HG03378 (cell line): Measurements from ENCODE around the gene DDIT4.
"Not testable (repeated sequence)": the region's sequence is repeated elsewhere in the genome, so short reads cannot be mapped to it uniquely, and the experiment has no call there.

Experiments used
- ATAC-seq: cut with Tn5 transposase; IDR thresholded peaks from one replicate; pipeline ENCODE4 v1.9.1; 2021; ENCODE audit warnings: mild to moderate bottlenecking, moderate library complexity; ENCODE audit not compliant: unreplicated experiment

Gene DDIT4

DNA sequence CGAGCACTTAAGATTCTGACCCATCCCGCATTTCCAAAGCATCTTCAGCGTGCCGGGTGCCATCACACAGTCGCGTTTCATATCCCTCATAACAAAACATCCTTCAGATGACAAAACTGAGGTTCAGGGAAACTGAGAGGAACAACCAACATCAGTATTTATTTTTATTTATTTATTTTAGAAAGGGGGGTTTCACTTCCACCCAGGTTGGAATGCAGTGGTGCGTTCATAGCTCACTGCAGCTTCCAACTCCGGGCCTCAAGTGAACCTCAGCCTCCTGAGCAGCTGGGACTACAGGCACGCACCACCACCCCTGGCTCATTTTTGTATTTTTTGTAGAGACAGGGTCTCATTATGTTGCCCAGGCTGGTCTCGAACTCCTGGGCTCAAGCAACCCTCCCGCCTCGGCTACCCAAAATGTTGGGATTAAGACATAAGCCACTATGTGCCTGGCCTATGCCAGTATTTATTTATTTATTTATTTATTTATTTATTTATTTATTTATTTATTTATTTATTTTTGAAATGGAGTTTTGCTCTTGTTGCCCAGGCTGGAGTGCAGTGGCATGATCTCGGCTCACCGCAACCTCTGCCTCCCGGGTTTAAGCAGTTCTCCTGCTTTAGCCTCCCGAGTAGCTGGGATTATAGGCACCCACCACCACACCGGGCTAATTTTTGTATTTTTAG, 24.4 kb upstream of the DDIT4 start:
- ATAC-seq: not testable (repeated sequence)

- ATAC-seq: no peak
Measured at GRCh38 chr10:72250666-72251065, 23.1 kb upstream of the DDIT4 start.

DNA sequence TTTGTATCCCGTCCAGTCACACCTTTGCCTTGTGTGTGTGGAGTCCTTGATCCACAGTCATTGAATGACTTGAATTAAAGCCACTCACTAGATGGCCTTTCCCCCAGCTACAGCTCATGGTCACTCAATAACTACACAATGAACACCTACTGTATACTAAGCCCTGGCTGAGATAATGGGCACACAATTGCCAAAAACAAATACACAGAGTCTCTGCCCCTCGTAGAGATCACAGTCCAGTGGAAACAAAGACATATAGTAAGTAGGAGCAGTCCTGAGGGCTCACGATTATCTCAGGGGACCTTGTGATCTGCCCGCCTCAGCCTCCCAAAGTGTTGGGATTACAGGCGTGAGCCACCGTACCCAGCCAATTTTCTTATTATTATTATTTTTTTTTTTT, 22.1 kb upstream of the DDIT4 start:
- ATAC-seq: no peak

DNA sequence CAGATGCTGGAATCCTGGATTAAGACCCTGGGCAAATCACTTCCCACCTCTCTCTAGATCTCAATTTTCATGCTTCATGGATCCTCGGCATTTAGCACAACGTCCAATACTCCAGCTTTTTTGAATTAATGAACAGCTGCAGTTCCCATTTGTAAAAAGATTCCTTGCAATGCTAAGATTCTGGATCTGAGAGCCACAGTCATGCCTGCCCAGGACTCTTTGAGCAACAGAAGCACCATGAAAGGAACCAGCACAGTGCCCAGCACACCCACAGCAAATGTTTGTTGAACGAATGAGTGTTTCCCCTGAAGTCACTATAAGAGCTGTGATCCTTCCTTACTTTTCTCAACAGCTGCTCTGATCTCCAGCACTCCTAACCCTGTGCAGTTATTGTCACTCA, 20.8 kb upstream of the DDIT4 start:
- ATAC-seq: no peak

DNA sequence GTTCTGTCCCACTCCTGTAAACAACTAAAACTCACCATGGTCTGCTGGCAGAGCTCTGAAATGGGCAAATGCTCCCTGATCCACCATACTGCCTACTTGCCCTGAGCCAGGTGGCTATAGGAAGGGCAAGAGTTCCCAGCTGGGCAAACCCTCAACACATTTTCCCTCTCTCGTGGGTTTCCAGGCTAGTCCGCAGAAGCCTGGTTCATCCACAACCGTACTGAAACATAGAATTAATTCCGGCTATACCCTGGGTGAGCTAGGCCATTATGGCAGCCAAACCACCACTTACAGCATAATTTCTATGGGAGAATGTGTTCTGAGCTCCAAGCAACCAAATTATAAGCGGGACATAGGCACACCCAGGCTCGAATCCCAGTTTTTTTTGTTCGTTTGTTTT, 20.1 kb upstream of the DDIT4 start:
- ATAC-seq: no peak

- no peak for ATAC-seq
Measured at GRCh38 chr10:72254813-72255568, 18.7 kb upstream of the DDIT4 start.

GRCh38 chr10:72255977-72256729, 17.6 kb upstream of the DDIT4 start:
- ATAC-seq: no peak

DNA sequence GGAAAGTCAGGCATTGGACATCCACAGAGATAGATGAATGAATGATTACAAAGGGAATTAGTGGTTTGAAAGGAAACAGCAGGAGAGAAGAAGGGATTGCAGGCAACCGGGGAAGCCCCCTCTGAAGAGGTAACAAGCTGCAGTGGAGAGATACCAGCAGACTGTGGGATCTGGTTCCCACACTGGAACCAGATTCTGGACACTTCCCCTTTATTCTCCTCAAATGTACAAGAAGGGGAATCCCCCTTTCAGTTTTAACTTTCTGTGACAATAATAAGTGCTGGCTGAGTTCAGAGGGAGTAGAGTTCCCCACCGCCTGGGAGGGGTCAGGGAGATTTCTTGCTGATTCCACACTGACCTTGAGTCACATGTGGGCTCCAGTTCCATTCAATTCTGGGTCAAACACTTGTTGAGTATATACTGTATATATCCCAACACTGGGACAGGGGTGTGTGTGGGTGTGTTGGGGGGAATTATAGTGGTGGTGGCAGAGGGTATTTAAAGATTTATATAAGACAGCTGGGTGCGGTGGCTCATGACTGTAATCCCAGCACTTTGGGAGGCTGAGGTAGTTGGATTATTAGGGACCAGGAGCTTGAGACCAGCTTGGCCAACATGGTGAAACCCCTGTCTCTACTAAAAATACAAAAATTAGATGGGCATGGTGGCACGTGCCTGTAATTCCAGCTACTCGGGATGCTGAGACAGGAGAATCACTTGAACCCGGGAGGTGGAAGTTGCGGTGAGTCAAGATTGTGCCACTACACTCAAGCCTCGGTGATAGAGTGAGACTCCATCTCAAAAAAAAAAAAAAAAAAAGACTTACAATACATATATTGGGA, 16.5 kb upstream of the DDIT4 start:
- ATAC-seq: no peak

DNA sequence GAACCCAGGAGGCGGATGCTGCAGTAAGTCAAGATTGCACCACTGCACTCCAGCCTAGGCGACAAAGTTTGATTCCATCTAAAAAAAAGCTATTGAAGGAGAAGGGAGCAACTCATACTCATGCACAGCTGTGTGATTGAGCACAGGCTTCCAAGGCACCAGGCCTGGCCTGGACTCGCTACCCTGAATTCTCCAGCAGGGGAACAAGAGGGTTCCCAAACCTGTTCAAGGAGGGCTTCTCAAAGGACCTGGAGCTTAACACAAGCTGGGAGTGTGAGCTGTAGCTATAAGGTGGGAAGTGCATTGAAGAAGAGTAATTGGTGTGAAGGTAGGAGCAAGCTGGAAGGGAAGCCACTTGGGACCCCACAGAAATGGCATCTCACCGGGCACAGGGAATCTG, 15.1 kb upstream of the DDIT4 start:
- no peak for ATAC-seq

GRCh38 chr10:72259491-72260238, 14.1 kb upstream of the DDIT4 start:
- no peak for ATAC-seq

GRCh38 chr10:72260239-72260975, 13.3 kb upstream of the DDIT4 start:
- ATAC-seq: peak; percentile 37

GRCh38 chr10:72260976-72261783, 12.5 kb upstream of the DDIT4 start:
- peak; percentile 45 for ATAC-seq

GRCh38 chr10:72261784-72262404, 11.8 kb upstream of the DDIT4 start:
- ATAC-seq: peak; percentile 12

DNA sequence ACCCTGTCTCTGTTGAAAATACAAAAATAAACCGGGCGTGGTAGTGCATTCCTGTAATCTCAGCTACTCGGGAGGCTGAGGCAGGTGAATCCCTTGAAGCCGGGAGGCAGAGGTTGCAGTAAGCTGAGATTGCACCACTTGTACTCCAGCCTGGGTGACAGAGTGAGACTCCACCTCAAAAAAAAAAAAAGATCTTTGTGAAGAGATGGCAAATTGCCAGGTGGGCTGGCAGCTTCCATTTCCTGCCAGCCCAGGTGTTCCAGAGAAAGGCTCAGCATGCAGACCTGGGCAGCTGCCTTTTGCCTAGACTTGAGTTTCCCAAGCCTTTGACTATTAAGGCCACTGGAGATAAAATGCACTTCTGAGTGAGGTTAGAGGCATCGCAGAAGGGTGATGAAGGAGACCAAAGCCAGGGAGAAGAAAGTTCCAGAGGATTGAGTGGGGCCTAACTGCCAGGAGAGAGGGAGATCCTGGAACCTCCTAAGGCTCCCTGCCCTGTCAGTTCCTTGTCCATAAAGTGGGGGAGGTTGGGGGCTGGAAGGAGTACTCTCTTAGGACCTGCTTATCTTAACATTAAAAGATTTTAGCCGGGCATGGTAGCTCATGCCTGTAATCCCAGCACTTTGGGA, 10.0 kb upstream of the DDIT4 start:
- ATAC-seq: no peak

DNA sequence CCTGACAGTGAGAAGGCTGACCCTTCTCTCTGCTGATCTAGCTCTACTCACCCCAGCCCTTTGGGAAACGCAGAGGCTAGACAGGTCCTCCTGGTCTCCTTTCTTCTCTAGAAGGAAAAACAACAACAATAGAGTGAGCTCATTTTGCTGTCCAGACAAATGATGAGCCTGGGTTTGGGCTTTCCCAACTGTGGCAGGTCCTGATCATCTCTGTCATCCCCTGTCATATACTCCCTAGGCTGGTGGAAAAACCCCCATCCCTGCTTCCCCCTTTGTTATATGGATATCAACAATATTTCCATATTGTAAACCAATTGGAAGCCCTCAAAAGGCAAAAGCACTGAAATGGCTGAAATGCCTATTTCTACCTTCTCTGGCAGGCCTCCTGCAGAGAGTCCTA, 9.2 kb upstream of the DDIT4 start:
- ATAC-seq: no peak

DNA sequence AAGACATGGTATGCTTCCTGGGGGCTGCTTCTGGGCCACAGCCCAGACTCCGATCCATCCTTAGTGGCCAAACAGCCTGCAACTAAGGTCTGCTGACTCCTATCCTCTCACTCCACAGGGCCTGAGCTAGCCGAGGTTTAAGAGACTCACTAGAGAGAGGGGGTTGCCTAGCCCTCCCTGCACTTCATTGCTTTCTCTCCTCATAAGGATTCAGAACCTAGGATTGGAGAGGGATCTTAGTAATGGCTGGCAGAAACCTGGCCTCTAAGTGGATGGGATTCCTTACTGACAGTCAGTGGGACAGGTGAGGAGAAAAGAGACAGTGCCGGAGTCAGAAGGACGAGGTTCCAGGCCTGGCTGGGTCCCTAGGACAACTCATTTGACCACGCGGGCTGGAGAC, 8.2 kb upstream of the DDIT4 start:
- no peak for ATAC-seq

DNA sequence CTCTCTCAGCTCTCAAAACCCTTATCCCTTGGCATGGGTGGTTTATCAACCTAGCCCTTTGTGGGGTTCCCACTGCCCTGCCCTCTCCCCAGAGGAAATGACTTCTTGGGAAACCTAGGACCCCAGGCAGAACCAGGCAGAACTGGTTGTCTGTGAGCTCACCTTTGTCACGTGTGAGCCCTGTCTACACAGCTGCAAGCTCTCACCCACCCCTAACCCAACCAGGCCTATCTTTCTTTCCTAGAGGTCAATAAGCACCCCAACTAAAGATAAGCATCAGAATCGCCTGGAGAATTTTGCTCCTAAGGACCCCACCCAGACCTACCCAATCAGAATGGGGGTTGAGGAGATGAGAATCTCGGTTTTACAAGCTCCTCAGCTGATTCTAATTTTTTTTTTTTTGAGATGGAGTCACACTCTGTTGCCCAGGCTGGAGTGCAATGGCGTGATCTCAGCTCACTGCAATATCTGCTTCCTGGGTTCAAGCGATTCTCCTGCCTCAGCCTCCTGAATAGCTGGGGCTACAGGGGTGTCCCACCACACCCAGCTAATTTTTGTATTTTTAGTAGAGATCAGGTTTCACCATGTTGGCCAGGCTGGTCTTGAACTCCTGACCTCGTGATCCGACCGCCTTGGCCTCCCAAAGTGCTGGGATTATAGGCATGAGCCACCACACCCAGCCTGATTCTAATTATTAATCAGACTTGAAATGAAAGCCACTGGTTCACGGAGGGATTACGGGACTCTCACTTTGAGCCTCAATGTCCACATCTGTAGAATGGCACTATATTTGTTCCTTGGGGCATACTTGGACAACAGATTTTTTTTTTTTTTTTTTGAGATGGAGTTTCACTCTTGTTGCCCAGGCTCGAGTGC, 7.5 kb upstream of the DDIT4 start:
- no peak for ATAC-seq
